Skeletal muscle satellite cell (primary cell): ENCODE measurements around the gene ICAM2.

Source experiments
- H3K27me3 ChIP-seq: 2 replicates; pipeline ENCODE4 v1.7.0; 2013; ENCODE audit warnings: low read length; ENCODE audit not compliant: control insufficient read depth, insufficient read depth
- H3K36me3 ChIP-seq: 2 replicates; pipeline ENCODE4 v1.7.0; 2013; ENCODE audit warnings: mild to moderate bottlenecking, control low read depth, low read length; ENCODE audit not compliant: insufficient read depth
- H3K4me1 ChIP-seq: 2 replicates; pipeline ENCODE4 v1.7.0; 2013; ENCODE audit warnings: low read length; ENCODE audit not compliant: control insufficient read depth, insufficient read depth
- H3K4me2 ChIP-seq: 2 replicates; pipeline ENCODE4 v1.7.0; 2013; ENCODE audit warnings: mild to moderate bottlenecking, low read length
- H3K4me3 ChIP-seq: 2 replicates; pipeline ENCODE4 v1.7.0; 2013; ENCODE audit warnings: low read length
- H3K9ac ChIP-seq: 2 replicates; pipeline ENCODE4 v1.7.0; 2013; ENCODE audit warnings: mild to moderate bottlenecking, low read depth, low read length, moderate library complexity
- H3K9me3 ChIP-seq: replicated peaks from 2 replicates; pipeline ENCODE4 v1.7.0; 2013; ENCODE audit warnings: mild to moderate bottlenecking, control low read depth, low read length

Gene ICAM2

DNA sequence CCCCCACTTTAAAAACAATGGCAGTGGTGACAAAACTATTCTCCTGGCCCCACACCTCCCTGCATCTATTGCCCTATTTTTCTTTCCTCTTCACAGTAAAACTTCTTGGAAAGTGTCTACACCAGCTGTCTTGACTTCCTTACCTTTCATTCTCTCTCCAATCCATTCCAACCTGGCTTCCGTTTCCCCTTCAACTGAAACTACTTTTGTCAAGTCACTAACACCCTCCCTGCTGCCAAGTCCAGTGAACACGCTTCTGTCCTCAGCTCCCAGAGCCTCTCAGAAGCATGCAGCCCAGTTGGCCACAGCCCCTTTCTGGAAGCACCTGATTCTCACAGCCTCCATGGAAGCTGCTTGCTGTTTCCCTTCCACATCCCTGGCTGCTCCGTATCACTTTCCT, 43.7 kb downstream of the ICAM2 start:
- Histone ChIP-seq H3K36me3 (no peaks in the 10 kb centered on the region), H3K9me3 (no peaks in the 10 kb centered on the region), H3K9ac (no peak overlapping the region), H3K4me3 (no peak overlapping the region), H3K4me1 (peaks cover 31% of the 10 kb centered on the region), H3K27me3 (no peaks in the 10 kb centered on the region), H3K4me2 (no peak overlapping the region)

DNA sequence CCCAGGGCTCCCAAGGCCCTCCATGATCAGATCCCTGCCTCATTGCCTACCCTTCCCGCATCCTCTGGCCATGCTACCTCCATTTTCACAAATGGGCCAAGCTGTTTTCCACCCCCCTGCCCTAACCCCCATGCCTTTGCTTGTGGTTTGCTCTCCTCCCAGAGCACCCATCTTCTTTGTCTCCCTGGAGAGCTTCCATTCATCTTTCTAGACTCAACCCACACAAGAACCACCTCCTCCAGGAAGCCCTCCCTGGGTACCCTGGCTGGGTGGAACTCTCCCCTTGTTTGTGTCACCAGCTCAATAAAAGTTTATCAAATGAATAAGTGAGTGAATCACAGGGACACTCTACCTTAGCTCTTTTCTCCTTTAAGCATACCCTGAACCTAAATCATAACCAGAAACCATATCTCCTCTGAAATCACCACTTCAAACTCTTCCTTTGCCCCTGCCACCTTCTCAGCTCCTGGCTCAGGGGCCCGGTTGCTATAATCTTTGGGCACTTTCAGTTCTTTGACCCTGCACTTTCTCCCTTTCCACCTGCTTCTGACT, 44.8 kb downstream of the ICAM2 start:
- Histone ChIP-seq H3K4me2 (no peak overlapping the region), H3K4me3 (no peak overlapping the region), H3K27me3 (no peaks in the 10 kb centered on the region), H3K9me3 (no peaks in the 10 kb centered on the region), H3K4me1 (peaks cover 31% of the 10 kb centered on the region), H3K36me3 (no peaks in the 10 kb centered on the region), H3K9ac (no peak overlapping the region)

DNA sequence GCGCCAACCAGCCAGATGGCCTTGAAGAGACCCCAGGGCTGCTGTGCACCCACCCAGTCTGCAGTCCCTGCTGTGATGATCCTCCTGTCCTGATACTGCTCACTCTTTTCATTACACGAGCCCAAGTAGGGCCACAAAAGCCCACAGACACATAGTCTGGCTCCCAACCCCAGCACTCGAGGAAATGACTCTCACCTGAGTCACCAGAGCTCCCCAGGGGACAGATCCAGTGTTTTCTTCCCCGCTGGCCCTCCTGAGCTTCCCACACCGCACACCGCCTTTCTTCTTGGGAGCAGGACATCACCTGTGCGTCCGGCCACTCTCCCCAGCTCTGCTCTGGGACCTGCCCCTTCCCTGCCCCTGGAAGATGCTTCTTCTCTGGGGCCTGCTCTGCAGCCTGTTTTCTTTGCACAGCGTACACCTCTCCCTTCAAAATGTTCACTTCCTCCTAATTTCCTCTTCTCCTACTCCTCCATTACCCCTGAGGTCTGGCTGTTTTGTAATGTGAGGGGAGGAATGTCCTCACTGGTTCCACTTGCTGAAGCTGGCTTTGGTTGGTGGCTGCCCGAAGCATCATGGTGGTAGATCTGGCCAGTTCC, 45.7 kb downstream of the ICAM2 start:
- Histone ChIP-seq H3K9ac (no peak overlapping the region), H3K9me3 (no peaks in the 10 kb centered on the region), H3K36me3 (no peaks in the 10 kb centered on the region), H3K4me2 (peak overlapping the region; percentile 71), H3K4me1 (peaks cover 24% of the 10 kb centered on the region), H3K27me3 (peaks cover 4% of the 10 kb centered on the region), H3K4me3 (peak overlapping the region; percentile 25)

DNA sequence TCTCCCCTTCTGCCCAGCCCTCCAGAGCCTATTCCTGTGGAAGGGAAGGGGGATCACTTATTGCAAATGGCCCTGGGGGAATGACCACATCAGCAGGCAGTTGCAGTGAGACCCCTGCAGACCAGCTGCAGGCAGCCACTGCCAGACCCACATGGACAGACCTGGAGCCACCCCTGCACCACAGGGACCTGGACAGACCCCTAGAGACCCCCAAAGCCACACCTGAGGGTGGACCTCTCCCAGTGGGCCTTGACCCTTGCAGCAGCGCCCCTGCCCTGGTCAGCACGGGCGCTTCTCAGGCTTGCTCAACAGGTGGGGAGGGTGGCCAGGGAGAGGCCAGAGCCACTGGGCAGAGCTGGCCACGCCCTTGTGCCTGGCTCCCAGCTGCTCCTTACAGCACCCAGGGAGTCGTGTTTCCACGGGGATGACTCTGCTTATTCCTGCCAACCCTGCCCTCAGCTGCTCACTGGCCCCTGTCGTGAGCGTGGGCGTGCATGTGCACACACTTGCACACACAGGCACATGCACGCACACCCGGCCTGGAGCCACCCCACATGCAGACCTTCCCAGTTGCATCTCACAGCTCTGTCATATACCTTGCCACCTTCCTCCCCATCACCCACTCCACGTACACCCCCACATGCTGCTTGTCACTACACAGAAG, 46.4 kb downstream of the ICAM2 start:
- Histone ChIP-seq H3K36me3 (no peaks in the 10 kb centered on the region), H3K4me2 (peak overlapping the region; percentile 71), H3K27me3 (peaks cover 4% of the 10 kb centered on the region), H3K4me1 (peaks cover 24% of the 10 kb centered on the region), H3K9ac (no peak overlapping the region), H3K9me3 (no peaks in the 10 kb centered on the region), H3K4me3 (peak overlapping the region; percentile 25)

DNA sequence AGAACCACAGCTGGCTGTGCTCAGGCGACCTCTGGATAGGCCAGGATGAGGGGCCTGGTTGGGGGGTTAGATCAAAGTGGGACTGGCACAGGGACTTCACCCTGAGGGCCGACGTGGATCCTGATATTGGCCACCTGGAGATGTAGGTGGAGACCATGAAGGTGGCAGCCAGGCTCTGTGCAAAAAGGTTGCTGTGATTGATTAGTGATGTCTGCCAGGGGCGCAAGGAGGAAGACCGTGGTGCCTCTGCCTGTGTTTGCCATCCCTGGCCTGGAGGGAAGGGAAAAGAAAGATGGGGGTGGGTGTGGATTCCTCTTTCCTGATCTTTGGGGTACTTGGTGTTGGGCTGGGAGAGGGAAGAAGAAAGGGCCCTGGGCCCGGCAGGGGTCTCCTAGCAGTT, 47.2 kb downstream of the ICAM2 start:
- Histone ChIP-seq H3K27me3 (peaks cover 8% of the 10 kb centered on the region), H3K36me3 (no peaks in the 10 kb centered on the region), H3K9ac (no peak overlapping the region), H3K4me2 (no peak overlapping the region), H3K4me3 (no peak overlapping the region), H3K9me3 (no peaks in the 10 kb centered on the region), H3K4me1 (peaks cover 24% of the 10 kb centered on the region)

DNA sequence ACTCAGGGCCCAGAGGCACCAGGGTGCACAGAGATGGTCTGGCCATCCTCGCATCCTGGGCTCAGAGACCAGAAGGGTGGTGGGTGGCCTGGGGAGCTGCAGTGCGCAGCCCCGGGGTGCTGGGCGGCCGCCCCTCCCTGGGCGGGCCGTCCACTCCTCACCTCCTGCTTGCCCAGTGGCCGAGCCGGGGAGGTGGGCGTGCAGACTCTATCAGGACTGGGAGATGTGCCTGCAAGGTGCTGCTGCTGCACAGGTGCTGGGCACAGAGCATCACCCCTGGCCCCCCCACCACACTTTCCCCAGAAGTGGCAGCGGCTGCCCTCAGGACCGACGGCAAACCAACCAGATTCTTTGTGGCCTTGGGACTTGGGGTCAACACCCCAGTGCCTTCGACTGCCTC, 47.6 kb downstream of the ICAM2 start, which contains the start of gene SCN4A:
TSS of gene SCN4A (minus strand) at position 123 of the 400 bp plus-strand sequence. CDS start at position 46, 77 bp downstream.
- no peaks in the 10 kb centered on the region for H3K9me3 ChIP-seq
- H3K4me1 ChIP-seq, result peaks cover 24% of the 10 kb centered on the region
- peaks cover 8% of the 10 kb centered on the region for H3K27me3 ChIP-seq
- no peaks in the 10 kb centered on the region for H3K36me3 ChIP-seq
- peak within 1 kb of the TSS; percentile 25 for H3K4me3 ChIP-seq
- no peak within 1 kb of the TSS for H3K9ac ChIP-seq
- H3K4me2 ChIP-seq, result peak within 1 kb of the TSS; percentile 71

DNA sequence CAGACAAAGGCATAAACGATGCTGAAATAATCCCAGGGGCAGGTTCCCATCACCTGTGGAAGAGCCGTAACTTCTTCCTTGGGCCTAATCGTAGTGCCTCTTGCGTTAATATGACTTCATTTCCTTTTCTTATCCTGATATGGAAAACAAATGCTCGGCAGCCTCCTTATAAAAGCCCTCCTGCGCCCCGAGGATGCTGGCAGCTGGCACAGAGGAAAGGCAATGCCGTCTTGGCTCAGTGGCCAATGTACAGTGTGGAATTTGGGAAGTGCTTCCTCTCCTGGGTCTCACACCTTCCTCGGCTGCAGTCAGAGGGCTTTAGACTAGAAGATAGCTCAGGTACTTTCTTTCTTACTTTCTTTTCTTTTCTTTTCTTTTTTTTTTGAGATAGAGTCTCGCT, 51.2 kb downstream of the ICAM2 start:
- H3K9me3 ChIP-seq, result no peaks in the 10 kb centered on the region
- H3K9ac ChIP-seq, result no peak overlapping the region
- H3K27me3 ChIP-seq, result peaks cover 13% of the 10 kb centered on the region
- no peak overlapping the region for H3K4me3 ChIP-seq
- no peaks in the 10 kb centered on the region for H3K36me3 ChIP-seq
- peaks cover 11% of the 10 kb centered on the region for H3K4me1 ChIP-seq
- no peak overlapping the region for H3K4me2 ChIP-seq

DNA sequence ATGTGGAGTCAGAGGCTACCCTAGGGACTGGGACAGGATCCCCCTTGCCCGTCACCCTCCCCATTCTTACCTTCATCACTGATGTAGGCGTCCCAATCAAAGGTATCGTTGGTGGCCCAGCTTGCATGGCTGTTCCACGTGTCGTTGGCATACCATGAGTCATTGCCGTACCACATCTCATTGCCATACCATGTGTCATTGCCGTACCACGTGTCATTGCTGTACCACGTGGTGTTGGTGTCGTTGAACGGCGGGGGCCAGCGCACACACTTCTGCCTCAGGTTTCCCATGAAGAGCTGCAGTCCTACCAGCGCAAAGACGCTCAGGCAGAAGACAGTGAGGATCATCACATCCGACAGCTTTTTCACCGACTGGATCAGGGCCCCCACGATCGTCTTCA, 52.5 kb downstream of the ICAM2 start:
- H3K4me1 ChIP-seq, result no peaks in the 10 kb centered on the region
- no peaks in the 10 kb centered on the region for H3K36me3 ChIP-seq
- H3K9me3 ChIP-seq, result no peaks in the 10 kb centered on the region
- H3K4me2 ChIP-seq, result no peak overlapping the region
- H3K4me3 ChIP-seq, result no peak overlapping the region
- no peak overlapping the region for H3K9ac ChIP-seq
- H3K27me3 ChIP-seq, result peaks cover 26% of the 10 kb centered on the region

DNA sequence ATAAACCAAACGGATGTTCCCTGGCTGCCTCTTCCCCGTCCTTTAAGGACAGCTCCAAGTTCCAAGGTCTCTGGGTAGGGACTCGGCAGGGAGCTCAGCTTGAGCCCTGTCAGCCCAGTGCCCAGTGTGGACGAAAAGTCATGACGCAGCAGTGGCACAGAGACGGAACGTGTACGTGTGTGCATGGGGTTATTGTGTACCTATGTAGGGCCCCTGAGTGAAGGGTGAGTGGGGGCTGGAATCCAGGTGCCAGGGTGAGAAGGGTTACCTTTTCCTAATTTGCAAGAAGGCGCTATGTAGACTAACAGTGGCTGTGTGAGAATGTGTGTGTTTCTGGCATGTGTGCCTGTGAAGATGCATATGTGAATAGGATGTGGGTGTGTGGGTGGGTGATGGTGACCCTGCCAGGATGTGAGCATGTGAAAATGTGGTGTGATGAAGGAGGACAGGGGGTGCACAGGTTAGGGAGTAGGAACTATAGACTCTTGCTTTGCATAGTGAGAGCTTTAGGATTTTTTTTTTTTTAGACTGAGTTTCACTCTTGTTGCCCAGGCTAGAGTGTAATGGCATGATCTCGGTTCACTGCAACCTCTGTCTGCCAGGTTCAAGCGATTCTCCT, 53.7 kb downstream of the ICAM2 start:
- H3K9ac ChIP-seq, result no peak overlapping the region

DNA sequence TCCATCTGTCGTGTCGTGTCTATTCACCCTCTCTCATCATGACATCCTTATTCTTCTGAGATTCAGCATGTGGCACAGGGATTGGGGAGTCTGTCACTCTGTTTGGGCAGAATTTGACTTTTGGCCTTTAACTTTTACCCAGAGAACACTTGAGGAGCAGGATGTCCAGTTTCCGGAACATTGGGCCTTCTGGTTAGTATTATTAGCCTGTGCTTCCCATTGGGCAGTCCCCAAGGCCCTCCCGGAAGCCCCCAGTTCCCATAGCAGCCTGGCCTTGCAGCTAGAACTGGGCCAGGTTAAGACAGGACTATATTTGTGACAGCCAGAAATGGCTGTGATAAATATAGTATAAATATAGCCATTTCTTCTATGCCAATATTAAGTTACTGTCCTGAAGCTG, 57.3 kb downstream of the ICAM2 start:
- H3K4me3 ChIP-seq, result no peak overlapping the region
- peaks cover 31% of the 10 kb centered on the region for H3K27me3 ChIP-seq
- no peaks in the 10 kb centered on the region for H3K36me3 ChIP-seq
- no peaks in the 10 kb centered on the region for H3K9me3 ChIP-seq
- no peak overlapping the region for H3K4me2 ChIP-seq
- H3K4me1 ChIP-seq, result no peaks in the 10 kb centered on the region
- H3K9ac ChIP-seq, result no peak overlapping the region

More for the DNA sequence above, 53.7 kb downstream of the ICAM2 start:
- Histone ChIP-seq H3K4me1 (no peaks in the 10 kb centered on the region), H3K4me2 (no peak overlapping the region), H3K9me3 (no peaks in the 10 kb centered on the region), H3K4me3 (no peak overlapping the region), H3K27me3 (peaks cover 29% of the 10 kb centered on the region), H3K36me3 (no peaks in the 10 kb centered on the region)

DNA sequence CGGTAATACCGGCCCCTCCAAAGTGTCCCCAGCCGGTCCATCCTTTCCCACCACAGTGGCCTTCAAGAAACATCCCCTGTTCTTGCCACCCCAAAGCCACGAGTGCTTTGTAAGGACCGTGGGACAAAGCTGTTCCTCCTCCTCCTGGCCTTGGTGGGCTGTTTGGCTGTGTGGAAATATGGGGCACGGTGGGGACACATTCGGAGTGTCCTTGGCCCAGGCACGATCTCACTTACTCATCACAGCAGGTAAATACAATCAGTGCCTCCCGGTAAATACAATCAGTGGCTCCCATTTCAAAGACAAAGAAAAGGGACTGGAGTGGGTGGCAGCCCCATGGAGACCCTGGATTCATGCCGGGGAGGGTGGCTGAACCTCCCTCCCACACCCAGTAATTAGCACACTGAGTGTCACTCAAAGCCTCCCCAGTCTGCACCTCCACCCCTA, 58.1 kb downstream of the ICAM2 start:
- Histone ChIP-seq H3K9me3 (no peaks in the 10 kb centered on the region), H3K4me3 (no peak overlapping the region), H3K27me3 (peaks cover 31% of the 10 kb centered on the region), H3K9ac (no peak overlapping the region), H3K36me3 (no peaks in the 10 kb centered on the region), H3K4me2 (no peak overlapping the region), H3K4me1 (no peaks in the 10 kb centered on the region)
